ENCODE measurements around the gene ADGRB2.

DNA sequence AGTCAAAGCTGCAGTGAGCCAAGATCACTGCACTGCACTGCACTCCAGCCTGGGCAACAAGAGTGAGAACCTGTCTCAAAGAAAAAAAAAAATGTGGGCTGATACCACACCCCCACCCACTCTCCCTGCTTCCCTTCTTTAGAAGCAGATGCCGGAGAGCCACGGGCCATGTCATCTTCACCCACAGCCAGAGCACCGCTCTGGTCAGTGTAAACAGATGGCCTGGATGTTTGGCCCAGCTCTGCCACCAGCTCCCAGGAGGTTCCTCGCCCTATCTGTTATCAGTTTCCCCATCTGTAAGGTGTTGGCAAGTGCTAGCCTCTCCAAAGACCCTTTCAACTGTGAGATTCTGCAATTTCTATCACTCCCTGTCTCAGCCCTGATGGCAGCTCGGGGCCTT is 11.9 kb upstream of the ADGRB2 start:
- TF ChIP-seq, protein P1, sequence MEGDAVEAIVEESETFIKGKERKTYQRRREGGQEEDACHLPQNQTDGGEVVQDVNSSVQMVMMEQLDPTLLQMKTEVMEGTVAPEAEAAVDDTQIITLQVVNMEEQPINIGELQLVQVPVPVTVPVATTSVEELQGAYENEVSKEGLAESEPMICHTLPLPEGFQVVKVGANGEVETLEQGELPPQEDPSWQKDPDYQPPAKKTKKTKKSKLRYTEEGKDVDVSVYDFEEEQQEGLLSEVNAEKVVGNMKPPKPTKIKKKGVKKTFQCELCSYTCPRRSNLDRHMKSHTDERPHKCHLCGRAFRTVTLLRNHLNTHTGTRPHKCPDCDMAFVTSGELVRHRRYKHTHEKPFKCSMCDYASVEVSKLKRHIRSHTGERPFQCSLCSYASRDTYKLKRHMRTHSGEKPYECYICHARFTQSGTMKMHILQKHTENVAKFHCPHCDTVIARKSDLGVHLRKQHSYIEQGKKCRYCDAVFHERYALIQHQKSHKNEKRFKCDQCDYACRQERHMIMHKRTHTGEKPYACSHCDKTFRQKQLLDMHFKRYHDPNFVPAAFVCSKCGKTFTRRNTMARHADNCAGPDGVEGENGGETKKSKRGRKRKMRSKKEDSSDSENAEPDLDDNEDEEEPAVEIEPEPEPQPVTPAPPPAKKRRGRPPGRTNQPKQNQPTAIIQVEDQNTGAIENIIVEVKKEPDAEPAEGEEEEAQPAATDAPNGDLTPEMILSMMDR (conservative IDR thresholded peaks at IDR 0.05; ENCODE audit: low read length), result no peak
- no peak for TF ChIP-seq EZH2phosphoT487 (IDR thresholded peaks at IDR 0.05; ENCODE audit: borderline replicate concordance, low read depth, low read length)

All from OCI-LY7 (cell line).